Muscle of back (tissue), 11 donors: ENCODE data around the gene SFXN3. TPM values are rescaled to one million over a fixed set of nuclear protein-coding genes. Genes with fewer than 3 reads are reported as not detected.

Source experiments
- DNase-seq, 3 donors: peaks; one replicate each; pipeline versions ENCODE4 v3.0.0 to v3.0.0-alpha.2; 2013
- polyA plus RNA-seq, 10 donors: library from polyadenylated mRNA; unstranded; fragments of 120-200 nt; gene quantifications; one replicate each; pipeline ENCODE4 v1.2.1, GENCODE V29; 2013; ENCODE audit not compliant: insufficient read length in 10 of 10

SFXN3 gene
- polyA plus RNA-seq, 10 donors: 16.6 to 33.6 (median 24.6) TPM

- DNase-seq: no peak
Measured at GRCh38 chr10:101056365-101057151, 25.5 kb downstream of the SFXN3 start.

GRCh38 chr10:101060036-101060950, 29.3 kb downstream of the SFXN3 start:
- DNase-seq: peak; percentile 96 to 98 (median 97)

GRCh38 chr10:101060951-101061623, 30.1 kb downstream of the SFXN3 start:
- peak; percentile 96 to 98 (median 98) for DNase-seq

- peak; percentile 88 to 98 (median 96) for DNase-seq
Measured at GRCh38 chr10:101061624-101062231, 30.7 kb downstream of the SFXN3 start, which contains the start of gene KAZALD1. Gene KAZALD1, plus strand, starts transcription at chr10:101061989. Its CDS starts 604 bp downstream, at chr10:101062593.

GRCh38 chr10:101062232-101063049, 31.4 kb downstream of the SFXN3 start:
- peak in 2 of 3 donors; percentile 57 to 87 for DNase-seq

- no peak for DNase-seq
Measured at GRCh38 chr10:101063050-101063525, 32.1 kb downstream of the SFXN3 start.

- DNase-seq: peak in 1 of 3 donors; percentile 40
Measured at GRCh38 chr10:101063548-101064414, 32.7 kb downstream of the SFXN3 start.

GRCh38 chr10:101064415-101065030, 33.5 kb downstream of the SFXN3 start:
- DNase-seq: no peak

GRCh38 chr10:101065481-101066145, 34.6 kb downstream of the SFXN3 start:
- peak in 2 of 3 donors; percentile 61 to 88 for DNase-seq

- peak in 2 of 3 donors; percentile 50 to 76 for DNase-seq
Measured at GRCh38 chr10:101066146-101066895, 35.3 kb downstream of the SFXN3 start.

GRCh38 chr10:101066896-101067355, 35.9 kb downstream of the SFXN3 start:
- DNase-seq: no peak

GRCh38 chr10:101067356-101068083, 36.5 kb downstream of the SFXN3 start:
- peak; percentile 72 to 92 (median 88) for DNase-seq

GRCh38 chr10:101069441-101069840, 38.4 kb downstream of the SFXN3 start:
- no peak for DNase-seq

GRCh38 chr10:101070098-101070497, 39.1 kb downstream of the SFXN3 start:
- DNase-seq: no peak

- no peak for DNase-seq
Measured at GRCh38 chr10:101071267-101071884, 40.3 kb downstream of the SFXN3 start.

GRCh38 chr10:101071885-101072433, 40.9 kb downstream of the SFXN3 start:
- DNase-seq: peak in 1 of 3 donors; percentile 30
